NCI-H1417 (cell line): ENCODE results near the gene PCSK2.

ENCODE experiments used
- DNase-seq, 3 experiments: peaks; one replicate each; lab custom pipeline; 2025; lab: John Stamatoyannopoulos, UW

PCSK2 gene

DNA sequence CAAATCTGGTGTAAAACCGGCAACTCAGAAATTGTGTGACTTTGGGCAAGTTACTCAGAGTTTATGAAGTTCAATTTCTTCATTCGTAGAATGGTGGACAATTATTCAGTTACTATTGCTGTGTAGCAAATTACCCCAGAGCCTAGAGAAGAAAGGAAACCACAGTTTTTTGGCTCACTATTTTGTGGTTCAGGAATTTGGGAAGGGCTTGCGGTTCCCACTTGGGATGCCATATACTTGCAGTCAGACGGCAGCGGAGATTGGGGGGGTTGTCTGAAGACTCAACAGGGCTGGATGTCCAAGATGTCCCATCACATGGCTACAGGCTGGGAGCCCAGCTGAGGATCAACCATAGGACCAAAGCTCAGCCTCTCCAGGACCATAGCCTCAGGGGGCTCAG, 108.1 kb downstream of the PCSK2 start:
- DNase-seq: no peak

DNA sequence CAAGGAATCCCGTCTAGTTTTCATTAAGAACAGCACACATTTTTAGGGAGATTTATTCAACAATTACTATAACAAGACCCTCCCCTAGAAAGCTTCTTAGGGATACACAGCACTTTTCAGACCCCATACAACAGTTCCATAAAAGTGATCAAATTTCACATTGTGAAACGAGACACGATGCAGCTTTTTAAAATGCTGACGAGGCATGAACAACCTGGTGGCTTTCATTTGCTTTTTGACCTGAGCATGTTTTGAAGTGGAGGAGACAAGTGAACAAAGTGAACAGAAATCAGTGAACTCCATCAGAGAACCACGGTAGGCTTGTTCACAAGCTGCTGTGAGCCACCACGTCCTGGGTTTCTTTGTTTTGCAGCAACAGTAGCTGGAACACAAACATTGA, 112.2 kb downstream of the PCSK2 start:
- DNase-seq: peak in 1 of 3 experiments; percentile 47

DNA sequence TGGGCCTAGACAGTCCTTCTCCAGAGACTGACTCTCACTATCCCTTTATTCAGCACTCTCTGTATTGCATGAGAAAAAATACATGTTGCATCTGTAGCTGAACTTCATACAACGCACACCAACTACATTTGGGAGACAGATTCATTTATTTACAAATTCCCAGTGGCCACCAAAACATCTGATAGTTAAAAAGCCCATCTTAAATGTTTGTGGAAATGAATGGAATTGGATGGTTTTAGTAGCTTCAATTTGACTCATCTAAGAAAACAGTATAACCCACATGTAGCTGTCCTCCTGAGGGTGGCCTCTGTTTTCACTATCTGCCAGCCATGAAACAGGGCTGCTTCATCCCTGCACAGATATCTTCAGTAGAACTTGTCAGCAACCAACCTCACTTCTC, 116.3 kb downstream of the PCSK2 start:
- DNase-seq: no peak

DNA sequence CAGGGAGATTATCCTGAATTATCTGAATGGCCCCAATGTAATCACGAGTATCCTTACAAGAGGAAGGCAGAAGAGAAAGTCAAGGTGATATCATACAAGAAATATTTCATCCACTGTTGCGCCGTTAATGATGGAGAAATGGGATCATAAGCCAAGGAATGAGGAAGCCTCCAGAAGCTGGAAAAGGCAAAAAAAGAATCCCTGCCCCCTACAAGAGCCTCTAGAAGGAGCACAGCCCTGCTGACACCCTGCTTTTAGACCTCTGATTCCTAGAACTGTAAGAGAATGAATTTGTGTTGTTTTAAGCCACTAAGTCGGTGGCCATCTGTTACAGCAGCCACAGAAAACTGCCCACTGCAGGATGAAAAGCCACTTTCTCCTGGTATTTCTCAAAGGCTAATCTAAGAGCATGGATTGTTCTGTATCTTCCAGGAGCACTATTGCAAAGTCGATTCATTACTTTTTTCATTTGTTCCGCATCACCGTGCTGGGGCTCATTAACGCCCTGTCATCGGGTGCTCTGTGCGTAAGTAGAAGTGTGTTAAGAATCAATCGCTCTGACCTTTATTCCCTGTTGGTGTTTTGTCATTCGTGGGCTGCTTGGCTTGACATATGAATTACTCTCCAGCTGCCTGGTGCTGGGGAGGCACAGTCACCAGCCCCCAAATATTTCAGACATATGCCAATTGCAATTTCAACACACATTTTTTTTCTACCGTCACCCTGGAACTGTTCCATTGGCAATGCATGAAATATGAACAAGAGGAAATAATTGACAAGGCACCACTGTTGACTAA, 117.0 kb downstream of the PCSK2 start:
- no peak for DNase-seq

DNA sequence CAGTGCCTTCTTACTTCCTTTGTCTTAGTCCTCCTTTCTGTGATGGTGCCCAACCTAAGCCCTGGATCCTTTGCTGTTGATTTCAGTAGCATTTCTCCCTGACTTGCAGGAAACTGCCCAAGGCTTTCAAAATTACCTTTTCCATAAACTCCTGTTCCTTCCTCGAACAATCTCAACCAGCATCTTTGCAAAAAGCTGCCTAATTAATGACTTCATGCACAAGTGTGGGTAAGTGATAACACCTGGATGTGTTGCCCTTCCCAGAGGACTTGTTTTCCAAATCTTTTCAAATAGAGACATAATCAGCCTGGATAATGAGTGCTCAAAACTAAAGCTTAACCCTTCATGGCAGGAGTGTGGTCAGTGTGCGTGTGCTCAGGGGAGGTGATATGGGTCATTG, 118.0 kb downstream of the PCSK2 start:
- no peak for DNase-seq

DNA sequence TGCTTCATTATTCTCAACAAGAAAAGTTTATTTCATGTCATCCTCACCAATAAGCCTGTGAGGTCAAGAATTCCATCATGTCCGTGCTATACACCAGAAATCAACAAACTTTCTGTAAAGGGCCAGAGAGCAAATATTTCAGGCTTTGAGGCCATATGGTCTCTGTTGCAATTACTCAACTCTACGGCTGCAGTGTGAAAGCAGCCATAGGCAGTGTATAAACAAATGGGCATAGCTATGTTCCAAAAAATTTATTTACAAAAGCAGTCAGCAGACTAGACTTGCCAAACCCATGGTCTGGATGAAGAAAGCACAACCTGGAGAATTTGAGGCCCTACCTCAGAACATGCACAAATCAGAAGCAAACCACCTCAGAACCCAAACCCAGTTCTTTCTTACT, 118.5 kb downstream of the PCSK2 start:
- DNase-seq: no peak

DNA sequence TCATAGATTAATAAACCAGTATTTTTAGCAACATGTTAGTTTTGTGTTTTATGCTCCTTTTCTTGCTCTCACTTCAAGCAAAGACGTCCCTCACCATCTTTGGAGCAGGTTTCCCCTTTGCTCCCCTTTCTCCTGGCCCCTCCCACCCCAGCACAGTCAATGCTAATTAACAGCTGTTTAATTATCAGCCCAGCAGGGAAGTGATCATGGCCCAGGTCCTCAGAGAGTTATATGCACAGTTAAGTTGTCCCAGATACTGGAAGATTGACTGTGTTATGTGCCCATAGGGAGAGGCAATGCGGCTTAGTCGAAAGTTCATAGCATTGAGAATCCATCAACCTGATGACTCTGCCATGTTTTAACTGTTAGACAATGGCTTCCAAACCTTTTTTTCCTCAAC, 123.5 kb downstream of the PCSK2 start:
- DNase-seq: no peak

DNA sequence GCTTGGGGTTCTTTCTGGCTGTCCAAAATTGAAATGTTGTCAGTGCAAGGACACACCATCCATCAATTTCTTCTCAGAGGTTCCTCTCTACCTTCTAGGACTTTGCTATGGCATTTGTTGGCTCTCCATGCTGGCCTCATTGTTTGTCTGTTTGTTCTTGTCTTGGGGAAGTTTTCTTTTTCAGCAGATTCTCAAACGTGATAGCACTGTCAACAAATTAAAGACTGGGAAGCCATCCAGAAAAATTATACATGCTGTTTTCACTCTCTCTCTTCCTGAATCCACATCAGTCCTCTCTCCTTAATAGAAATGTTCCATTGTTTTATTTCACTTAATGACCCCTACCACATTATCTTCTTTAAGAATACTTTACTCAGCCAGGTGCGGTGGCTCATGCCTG, 130.4 kb downstream of the PCSK2 start:
- peak in 2 of 3 experiments; percentile 12 to 65 for DNase-seq

DNA sequence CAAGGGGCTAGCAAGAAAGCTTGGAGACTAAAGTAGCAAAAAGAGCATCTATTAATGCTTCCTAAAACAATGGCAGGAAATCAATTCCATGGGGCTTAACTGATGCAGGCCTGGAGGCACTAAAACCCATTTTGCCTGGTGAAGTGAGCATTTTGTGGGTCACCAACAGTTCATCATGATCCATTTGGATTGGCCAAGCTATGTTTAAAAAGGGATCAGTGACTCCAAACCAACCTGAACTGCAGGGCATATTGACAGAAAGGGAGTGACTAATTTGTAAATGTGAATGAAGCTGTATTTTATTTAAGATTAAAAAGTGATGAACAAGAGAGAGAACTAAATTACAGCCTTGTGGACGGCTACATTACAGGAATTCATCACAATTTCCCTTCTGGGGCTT, 132.0 kb downstream of the PCSK2 start:
- DNase-seq: no peak

DNA sequence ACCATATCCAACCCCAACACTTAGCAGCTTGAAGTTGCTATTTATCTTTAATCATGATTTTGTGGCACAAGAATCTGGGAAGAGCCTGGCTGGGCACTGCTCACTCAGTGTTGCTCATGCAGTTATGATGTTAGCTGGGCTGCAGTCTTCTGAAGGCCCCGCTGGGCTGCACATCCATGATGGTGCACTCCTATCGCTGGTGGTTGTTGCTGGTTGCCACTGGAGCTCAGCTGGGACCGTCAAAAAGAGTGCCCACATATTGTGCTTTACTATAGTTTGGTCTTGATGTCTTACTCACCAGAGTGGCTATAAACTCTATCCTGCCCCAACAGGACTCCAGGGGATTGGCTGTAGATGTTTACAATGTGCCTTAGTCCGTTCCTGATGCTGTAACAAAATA, 137.8 kb downstream of the PCSK2 start:
- no peak for DNase-seq

DNA sequence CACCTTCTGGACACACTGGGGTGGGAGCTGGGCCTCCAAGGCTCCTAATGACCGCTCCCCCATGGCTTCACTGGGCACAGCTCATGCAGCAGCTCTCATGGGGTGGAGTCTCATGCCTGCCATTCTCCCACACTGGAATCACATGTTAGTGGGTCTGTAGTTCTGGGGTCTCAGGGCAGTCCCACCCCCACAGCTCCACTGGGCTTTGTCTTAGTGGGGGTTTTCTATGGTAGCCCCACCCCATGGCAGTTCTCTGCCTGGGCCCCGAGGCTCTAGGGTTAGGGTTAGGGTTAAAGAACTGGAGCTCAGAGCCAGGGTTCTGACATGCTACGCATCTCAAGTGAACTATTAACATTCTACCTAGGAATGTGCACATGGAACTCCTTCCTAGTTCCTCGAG, 139.0 kb downstream of the PCSK2 start:
- no peak for DNase-seq

DNA sequence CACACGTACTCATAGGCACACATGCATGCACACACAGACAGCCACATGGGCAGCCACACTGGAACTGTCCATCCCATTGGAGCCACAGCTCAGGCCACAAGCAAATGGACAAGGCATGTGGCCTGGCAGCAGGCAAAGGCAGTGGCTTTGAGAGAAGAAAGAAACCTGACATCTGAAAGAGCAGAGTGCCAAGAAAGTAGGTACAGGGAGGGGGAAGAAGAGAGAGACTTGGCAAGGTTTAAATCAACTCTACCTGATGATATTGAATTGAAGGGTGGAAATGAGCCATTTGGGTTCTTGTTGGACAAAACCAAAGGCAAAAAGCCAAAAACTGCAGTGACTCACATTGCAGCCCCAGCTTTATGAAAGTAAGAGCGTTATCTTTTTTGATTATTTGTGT, 142.7 kb downstream of the PCSK2 start:
- no peak for DNase-seq

DNA sequence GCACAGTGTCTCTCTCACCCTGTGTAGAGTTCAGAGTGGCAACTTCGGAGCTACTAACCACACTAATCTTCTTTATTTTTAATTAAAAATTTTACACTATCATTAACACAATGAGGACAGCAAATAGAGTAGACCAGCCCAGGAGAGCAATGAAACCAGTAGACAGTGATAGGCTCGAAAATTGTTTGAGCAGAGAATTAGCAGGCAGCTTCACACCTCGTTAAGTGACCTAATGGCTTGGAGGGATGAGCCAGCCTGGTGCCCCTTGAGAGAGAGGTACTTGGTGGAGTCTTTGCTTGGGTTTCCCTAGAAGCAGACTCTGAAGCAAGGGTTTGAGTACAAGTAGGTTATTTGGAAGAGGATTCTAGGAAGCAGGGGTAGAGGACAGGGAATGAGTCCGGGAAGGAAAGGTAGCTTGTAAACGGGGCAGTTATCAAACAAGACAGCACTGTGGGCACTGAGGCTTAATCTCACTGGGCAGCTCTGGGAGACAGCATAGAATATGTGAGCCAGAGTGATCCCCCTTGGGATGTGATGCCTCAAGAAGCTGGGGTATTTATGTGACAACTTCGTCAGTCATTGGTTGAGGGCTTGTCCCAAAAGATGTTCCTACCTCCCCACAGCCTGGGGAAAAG, 146.1 kb downstream of the PCSK2 start:
- DNase-seq: no peak

DNA sequence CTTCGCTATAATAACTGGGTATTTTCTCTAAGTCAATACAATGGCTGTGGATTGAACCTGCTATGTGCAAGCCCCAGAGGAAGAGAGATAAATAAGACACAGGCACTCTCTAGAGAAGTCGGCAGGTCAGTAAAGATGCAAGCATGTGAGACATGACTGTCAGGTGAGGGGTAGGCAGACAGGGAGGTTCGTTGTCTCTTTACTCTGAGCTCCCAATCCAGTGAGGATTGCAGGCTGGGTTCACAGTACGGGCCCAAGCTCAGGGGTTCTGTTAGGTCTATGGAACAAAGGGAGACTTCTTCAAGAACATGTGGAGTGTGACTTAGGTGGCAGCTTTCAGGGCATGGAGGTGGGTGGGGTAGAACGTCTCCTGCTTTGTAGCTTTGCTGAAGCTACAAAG, 147.2 kb downstream of the PCSK2 start:
- DNase-seq: no peak

DNA sequence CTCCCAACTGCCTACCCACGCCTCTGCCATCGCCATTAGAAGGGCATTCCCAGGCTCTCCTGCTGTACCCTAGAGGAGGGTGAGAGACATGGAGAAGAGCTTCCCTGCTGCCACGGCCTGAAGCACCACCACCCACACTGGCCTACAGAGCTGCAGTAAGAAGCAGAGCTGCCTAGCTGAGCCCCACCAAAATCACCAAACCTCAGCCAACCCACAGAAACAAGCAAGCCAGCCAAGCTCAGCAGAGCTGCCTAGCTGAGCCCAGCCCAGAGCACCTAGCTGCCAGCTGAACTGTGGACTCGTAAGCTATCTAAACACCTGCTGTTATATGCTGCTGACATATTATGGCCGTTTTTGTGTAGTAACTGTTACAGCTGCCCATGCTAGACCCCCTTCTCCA, 149.2 kb downstream of the PCSK2 start:
- no peak for DNase-seq

DNA sequence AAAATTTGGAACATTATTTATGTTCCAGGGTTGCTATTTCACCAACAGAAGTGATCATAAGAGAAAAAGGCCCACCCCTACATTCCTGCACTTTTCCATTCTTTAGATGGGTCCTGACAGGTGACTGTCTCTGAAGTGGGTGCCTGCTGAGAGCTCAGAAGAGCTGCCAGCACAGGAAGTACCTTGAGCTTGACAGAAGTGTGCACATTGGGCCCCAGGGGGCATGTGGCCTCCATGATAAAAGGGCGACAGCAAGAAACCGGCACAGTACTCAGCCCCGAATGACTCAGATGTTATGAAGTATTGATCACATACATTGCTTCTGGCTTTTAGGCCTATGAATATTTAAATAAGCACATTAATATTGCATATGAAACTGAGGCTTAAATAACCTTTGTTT, 150.4 kb downstream of the PCSK2 start:
- DNase-seq: peak in 1 of 3 experiments; percentile 16

DNA sequence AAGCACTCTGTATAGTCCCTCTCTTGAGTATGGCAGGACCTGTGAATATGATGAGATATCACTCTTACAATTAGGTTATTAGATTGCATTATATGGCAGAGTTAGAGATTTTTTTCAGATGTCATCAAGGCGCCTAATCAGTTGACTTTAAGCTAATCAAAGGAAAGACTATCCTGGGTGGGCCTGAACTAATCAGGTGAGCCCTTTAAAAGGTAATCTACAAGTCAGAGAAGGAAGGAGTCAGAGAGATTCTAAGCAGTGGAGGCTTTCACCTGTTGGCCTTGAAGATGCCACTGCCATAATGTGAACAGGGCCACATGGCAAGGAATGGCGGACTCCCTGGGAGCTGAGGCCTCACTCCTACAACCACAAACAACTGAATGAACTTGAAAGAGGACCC, 152.8 kb downstream of the PCSK2 start:
- no peak for DNase-seq

DNA sequence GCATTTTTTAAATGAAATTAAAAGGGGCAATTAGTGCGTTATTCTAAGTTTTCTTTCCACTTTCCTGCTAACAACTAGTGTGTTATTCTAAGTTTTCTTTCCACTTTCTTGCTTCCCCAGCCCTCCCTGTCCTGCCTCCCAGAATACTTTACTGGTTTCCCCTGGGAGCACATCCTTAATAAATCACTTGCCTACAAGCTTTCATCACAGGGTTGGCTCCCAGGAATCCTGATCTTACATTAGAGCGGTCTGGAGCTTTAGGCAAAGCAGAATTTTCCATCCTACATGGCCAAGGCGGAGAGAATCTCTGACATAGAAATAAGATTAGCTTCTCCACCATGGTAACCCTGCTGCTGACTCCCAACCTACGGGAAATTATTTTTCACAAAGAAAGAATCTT, 154.0 kb downstream of the PCSK2 start:
- DNase-seq: no peak

DNA sequence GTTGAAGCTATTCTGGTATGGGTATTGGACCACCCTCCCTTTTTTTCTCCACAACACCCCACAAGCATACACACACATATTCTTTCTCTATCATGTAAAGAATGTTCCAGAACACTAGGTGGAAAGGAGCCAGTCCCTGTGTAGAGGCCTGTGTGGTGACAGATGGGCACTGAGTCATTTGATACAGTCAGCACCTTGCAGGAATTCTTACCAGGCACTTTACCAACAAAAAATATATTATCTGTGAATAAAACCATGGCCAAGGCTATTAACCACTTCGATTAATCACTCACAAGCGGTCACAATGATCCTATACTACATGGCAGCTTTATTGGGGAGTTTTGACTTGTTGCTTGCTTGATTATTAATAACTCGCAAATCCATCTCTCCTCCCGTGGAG, 154.9 kb downstream of the PCSK2 start:
- no peak for DNase-seq

DNA sequence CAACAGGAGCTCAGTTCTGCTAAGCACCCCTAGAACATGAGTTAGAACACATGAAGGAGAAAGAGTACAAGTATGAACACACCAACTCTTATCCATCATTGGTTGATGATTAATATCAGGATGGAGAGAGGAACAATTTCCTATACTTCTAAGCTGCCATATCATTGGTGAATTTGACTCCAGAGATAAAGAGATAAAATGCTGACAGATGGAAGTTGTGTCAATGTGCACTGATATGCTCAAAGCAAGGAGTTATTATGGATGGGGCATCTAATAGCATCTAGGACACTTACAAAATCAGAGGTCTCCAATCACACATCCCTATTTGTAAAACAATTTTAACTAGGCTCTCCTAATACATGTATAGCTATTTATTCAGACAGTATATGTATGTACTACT, 159.0 kb downstream of the PCSK2 start:
- DNase-seq: no peak

DNA sequence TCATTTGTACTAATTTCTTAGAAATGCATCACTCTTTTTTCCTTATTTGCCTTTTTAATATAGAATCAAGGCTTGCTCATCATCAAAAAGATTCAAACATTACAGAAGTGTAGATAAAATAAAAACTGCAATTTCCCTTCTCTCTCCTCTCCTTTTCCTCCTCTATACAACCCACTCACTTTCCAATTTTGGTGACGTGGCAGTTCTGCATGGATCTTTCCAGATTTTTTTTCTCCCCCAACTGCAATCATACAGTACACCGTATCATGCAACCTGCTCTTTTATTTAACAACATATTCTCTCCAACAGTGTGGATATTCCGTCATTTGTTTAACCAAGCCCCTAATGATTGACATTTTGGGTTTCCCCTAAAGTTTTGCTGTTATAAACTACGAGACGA, 163.8 kb downstream of the PCSK2 start:
- no peak for DNase-seq

DNA sequence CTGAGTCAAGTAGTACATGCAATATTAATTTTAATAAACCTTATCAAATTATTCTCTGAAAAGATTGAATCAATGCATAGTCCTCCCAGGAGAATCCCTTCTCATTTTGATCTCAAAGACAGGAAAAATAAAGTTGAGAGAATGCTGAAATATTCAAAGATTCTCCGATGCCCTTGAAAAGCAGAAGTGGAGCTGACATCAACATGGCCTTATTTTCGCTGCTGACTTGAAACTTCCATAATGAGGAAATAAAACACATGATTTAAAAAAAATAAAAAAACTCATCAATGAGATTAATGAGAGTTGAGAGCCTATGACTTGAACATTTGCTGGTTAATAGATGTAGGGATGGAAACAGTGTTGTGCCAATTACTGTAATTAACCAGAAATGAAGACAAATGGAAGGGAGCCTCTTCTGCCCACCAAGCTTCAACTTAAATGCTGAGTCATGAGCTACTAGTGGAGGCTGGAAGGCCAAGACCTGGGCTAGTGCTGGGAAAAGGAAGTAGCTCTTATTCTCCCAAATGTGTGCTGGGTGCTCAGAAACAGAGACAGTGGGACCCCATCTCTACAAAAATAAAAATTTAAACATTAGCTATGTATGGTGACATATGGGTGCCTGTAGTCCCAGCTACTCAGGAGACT, 164.4 kb downstream of the PCSK2 start:
- no peak for DNase-seq

DNA sequence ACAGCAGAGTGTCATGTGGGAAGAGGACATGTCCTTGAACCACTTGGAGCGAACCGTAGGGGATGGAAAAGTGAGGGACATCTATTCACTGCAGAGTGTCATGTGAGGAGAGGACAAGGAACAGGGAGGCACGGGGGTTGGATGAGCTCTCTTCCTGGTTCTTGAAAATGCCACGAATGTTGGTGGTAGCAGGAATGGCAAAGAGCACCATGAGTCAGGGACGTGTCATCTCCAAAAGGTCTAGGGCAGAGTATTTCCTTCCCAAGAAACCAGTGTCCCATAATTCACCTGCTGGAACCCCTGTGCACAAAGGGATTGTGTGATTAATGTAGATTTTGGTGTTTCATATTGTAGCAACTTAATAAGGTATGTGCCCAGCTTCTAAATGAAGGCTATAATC, 167.6 kb downstream of the PCSK2 start:
- no peak for DNase-seq
